Neural progenitor cell (in vitro differentiated cells): ENCODE measurements around the gene DVL2.
"Not testable (repeated sequence)": the region's sequence is repeated elsewhere in the genome, so short reads cannot be mapped to it uniquely, and the experiment has no call there.

ENCODE experiments used
- EZH2 ChIP-seq: fragments of 200-600 bp; sonication (generic); IDR thresholded peaks from 2 replicates; pipeline ENCODE4 v1.6.1; 2017; ENCODE audit warnings: antibody characterized with exemption, mild to moderate bottlenecking, moderate library complexity
- EZH2phosphoT487 ChIP-seq: fragments of 200-600 bp; sonication (generic); IDR thresholded peaks from 2 replicates; pipeline ENCODE4 v1.6.1; 2017; ENCODE audit warnings: antibody characterized with exemption
- TF ChIP-seq, protein P1 (sequence below): fragments of 200-600 bp; sonication (generic); IDR thresholded peaks from 2 replicates; pipeline ENCODE4 v1.5.1; 2017; ENCODE audit warnings: antibody characterized with exemption, mild to moderate bottlenecking

GRCh38 chr17:7243838-7244237 lies 9.5 kb upstream of the DVL2 start:
- TF ChIP-seq, protein P1, sequence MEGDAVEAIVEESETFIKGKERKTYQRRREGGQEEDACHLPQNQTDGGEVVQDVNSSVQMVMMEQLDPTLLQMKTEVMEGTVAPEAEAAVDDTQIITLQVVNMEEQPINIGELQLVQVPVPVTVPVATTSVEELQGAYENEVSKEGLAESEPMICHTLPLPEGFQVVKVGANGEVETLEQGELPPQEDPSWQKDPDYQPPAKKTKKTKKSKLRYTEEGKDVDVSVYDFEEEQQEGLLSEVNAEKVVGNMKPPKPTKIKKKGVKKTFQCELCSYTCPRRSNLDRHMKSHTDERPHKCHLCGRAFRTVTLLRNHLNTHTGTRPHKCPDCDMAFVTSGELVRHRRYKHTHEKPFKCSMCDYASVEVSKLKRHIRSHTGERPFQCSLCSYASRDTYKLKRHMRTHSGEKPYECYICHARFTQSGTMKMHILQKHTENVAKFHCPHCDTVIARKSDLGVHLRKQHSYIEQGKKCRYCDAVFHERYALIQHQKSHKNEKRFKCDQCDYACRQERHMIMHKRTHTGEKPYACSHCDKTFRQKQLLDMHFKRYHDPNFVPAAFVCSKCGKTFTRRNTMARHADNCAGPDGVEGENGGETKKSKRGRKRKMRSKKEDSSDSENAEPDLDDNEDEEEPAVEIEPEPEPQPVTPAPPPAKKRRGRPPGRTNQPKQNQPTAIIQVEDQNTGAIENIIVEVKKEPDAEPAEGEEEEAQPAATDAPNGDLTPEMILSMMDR = not testable (repeated sequence)
- TF ChIP-seq EZH2, EZH2phosphoT487: not testable (repeated sequence)
